IgD-negative memory B cell (primary cell): ENCODE data around the gene SYTL4. TPM values are rescaled to one million over a fixed set of nuclear protein-coding genes. Genes with fewer than 3 reads are reported as not detected.

Experiments
- H3K27ac Mint-ChIP-seq, 3 donors: one replicate each; pipeline ENCODE4 v1.8.0; 2020 to 2022; ENCODE audit warnings: mild to moderate bottlenecking in 3 of 3, mixed read lengths in 3 of 3, moderate library complexity in 1 of 3
- H3K27me3 Mint-ChIP-seq: one replicate; pipeline ENCODE4 v1.8.0; 2021; ENCODE audit warnings: mixed read lengths
- H3K36me3 Mint-ChIP-seq: one replicate; pipeline ENCODE4 v1.8.0; 2020; ENCODE audit warnings: mild to moderate bottlenecking, mixed read lengths
- H3K4me1 Mint-ChIP-seq, 3 donors: one replicate each; pipeline ENCODE4 v1.8.0; 2020 to 2022; ENCODE audit warnings: mixed read lengths in 3 of 3, mild to moderate bottlenecking in 1 of 3
- H3K4me3 Mint-ChIP-seq, 4 donors: one replicate each; pipeline ENCODE4 v1.8.0; 2020 to 2022; ENCODE audit warnings: mild to moderate bottlenecking in 4 of 4, mixed read lengths in 4 of 4, moderate library complexity in 3 of 4
- H3K9me3 Mint-ChIP-seq, 3 donors: one replicate each; pipeline ENCODE4 v1.8.0; 2020 to 2021; ENCODE audit warnings: mixed read lengths in 3 of 3, mild to moderate bottlenecking in 1 of 3
- polyA plus RNA-seq: library from polyadenylated mRNA; unstranded; fragments of 300-500 nt; fragmentation: Illumina TruSeq; gene quantifications from one replicate; pipeline ENCODE4 v1.2.3, GENCODE V29; 2021

The SYTL4 gene
- polyA plus RNA-seq, 1 donor from 2014 or later = 0.11 TPM

GRCh38 chrX:100710816-100711215, 21.1 kb downstream of the SYTL4 start:
- no peaks in the 10 kb centered on the region for H3K9me3 Mint-ChIP-seq
- no peak overlapping the region for H3K27ac Mint-ChIP-seq
- no peak overlapping the region for H3K4me3 Mint-ChIP-seq
- peaks cover 5% of the 10 kb centered on the region for H3K27me3 Mint-ChIP-seq
- no peaks in the 10 kb centered on the region for H3K36me3 Mint-ChIP-seq
- no peaks in the 10 kb centered on the region for H3K4me1 Mint-ChIP-seq

- H3K36me3 Mint-ChIP-seq = no peaks in the 10 kb centered on the region
- peaks cover 12% of the 10 kb centered on the region for H3K27me3 Mint-ChIP-seq
- no peaks in the 10 kb centered on the region for H3K9me3 Mint-ChIP-seq
- H3K4me3 Mint-ChIP-seq = no peak overlapping the region
- no peaks in the 10 kb centered on the region for H3K4me1 Mint-ChIP-seq
- no peak overlapping the region for H3K27ac Mint-ChIP-seq
These were observed 27.2 kb downstream of the SYTL4 start for GRCh38 chrX:100704581-100705203.

- Mint-ChIP-seq H3K27me3 (peaks cover 11% of the 10 kb centered on the region), H3K9me3 (no peaks in the 10 kb centered on the region)
These were observed 31.1 kb downstream of the SYTL4 start for GRCh38 chrX:100700809-100701208.

GRCh38 chrX:100698551-100698950, 33.4 kb downstream of the SYTL4 start:
- Mint-ChIP-seq H3K9me3 (no peaks in the 10 kb centered on the region), H3K27ac (peak overlapping the region; percentile 1 to 18 (median 5)), H3K4me3 (peak overlapping the region in 3 of 4 donors; percentile 15 to 74 (median 16)), H3K36me3 (no peaks in the 10 kb centered on the region), H3K4me1 (peaks cover 3 to 10% (median 7%) of the 10 kb centered on the region in 3 donors), H3K27me3 (peaks cover 8% of the 10 kb centered on the region)

More at GRCh38 chrX:100700809-100701208, 31.1 kb downstream of the SYTL4 start:
- H3K4me1 Mint-ChIP-seq = peaks cover 3 to 10% (median 7%) of the 10 kb centered on the region in 3 donors
- no peaks in the 10 kb centered on the region for H3K36me3 Mint-ChIP-seq
- no peak overlapping the region for H3K27ac Mint-ChIP-seq
- no peak overlapping the region for H3K4me3 Mint-ChIP-seq

GRCh38 chrX:100696699-100697351, 35.1 kb downstream of the SYTL4 start:
- Mint-ChIP-seq H3K9me3 (no peaks in the 10 kb centered on the region), H3K27me3 (peaks cover 14% of the 10 kb centered on the region), H3K4me3 (no peak overlapping the region), H3K27ac (no peak overlapping the region), H3K4me1 (peaks cover 5 to 10% (median 7%) of the 10 kb centered on the region in 3 donors), H3K36me3 (peaks cover 1% of the 10 kb centered on the region)

GRCh38 chrX:100695991-100696390, 35.9 kb downstream of the SYTL4 start:
- H3K4me3 Mint-ChIP-seq = no peak overlapping the region
- H3K27me3 Mint-ChIP-seq = peaks cover 12% of the 10 kb centered on the region
- H3K9me3 Mint-ChIP-seq = no peaks in the 10 kb centered on the region

GRCh38 chrX:100695302-100695701, 36.6 kb downstream of the SYTL4 start:
- H3K36me3 Mint-ChIP-seq = peaks cover 1% of the 10 kb centered on the region
- peaks cover 10% of the 10 kb centered on the region for H3K27me3 Mint-ChIP-seq
- no peak overlapping the region for H3K27ac Mint-ChIP-seq
- H3K9me3 Mint-ChIP-seq = no peaks in the 10 kb centered on the region
- H3K4me1 Mint-ChIP-seq = peaks cover 6 to 10% (median 7%) of the 10 kb centered on the region in 3 donors
- no peak overlapping the region for H3K4me3 Mint-ChIP-seq

More at GRCh38 chrX:100695991-100696390, 35.9 kb downstream of the SYTL4 start:
- Mint-ChIP-seq H3K27ac (no peak overlapping the region), H3K4me1 (peaks cover 6 to 10% (median 7%) of the 10 kb centered on the region in 3 donors), H3K36me3 (peaks cover 1% of the 10 kb centered on the region)

GRCh38 chrX:100687546-100687945, 44.4 kb downstream of the SYTL4 start:
- Mint-ChIP-seq H3K27ac (peak overlapping the region in 1 of 3 donors; percentile 79), H3K4me3 (peak overlapping the region in 2 of 4 donors; percentile 52 to 63), H3K36me3 (no peaks in the 10 kb centered on the region), H3K27me3 (peaks cover 4% of the 10 kb centered on the region), H3K4me1 (peaks cover 21 to 26% (median 21%) of the 10 kb centered on the region in 3 donors), H3K9me3 (no peaks in the 10 kb centered on the region)

GRCh38 chrX:100687128-100687527, 44.8 kb downstream of the SYTL4 start:
- no peaks in the 10 kb centered on the region for H3K36me3 Mint-ChIP-seq
- peak overlapping the region in 2 of 4 donors; percentile 9 to 63 for H3K4me3 Mint-ChIP-seq
- peaks cover 21 to 26% (median 21%) of the 10 kb centered on the region in 3 donors for H3K4me1 Mint-ChIP-seq
- H3K27ac Mint-ChIP-seq = peak overlapping the region in 1 of 3 donors; percentile 79
- peaks cover 2% of the 10 kb centered on the region for H3K27me3 Mint-ChIP-seq
- no peaks in the 10 kb centered on the region for H3K9me3 Mint-ChIP-seq

- Mint-ChIP-seq H3K4me3 (no peak overlapping the region), H3K27ac (no peak overlapping the region)
These were observed 46.0 kb downstream of the SYTL4 start for GRCh38 chrX:100685997-100686305.

GRCh38 chrX:100685284-100685996, 46.5 kb downstream of the SYTL4 start:
- H3K4me3 Mint-ChIP-seq = no peak overlapping the region
- H3K4me1 Mint-ChIP-seq = peaks cover 21 to 23% (median 21%) of the 10 kb centered on the region in 3 donors

More at GRCh38 chrX:100685997-100686305, 46.0 kb downstream of the SYTL4 start:
- Mint-ChIP-seq H3K27me3 (peaks cover 2% of the 10 kb centered on the region), H3K4me1 (peaks cover 21 to 23% (median 21%) of the 10 kb centered on the region in 3 donors), H3K9me3 (no peaks in the 10 kb centered on the region), H3K36me3 (no peaks in the 10 kb centered on the region)

GRCh38 chrX:100682939-100683338, 49.0 kb downstream of the SYTL4 start:
- Mint-ChIP-seq H3K36me3 (no peaks in the 10 kb centered on the region), H3K4me1 (peaks cover 15 to 18% (median 17%) of the 10 kb centered on the region in 3 donors), H3K4me3 (no peak overlapping the region), H3K9me3 (no peaks in the 10 kb centered on the region), H3K27me3 (peaks cover 7% of the 10 kb centered on the region), H3K27ac (no peak overlapping the region)

More at GRCh38 chrX:100685284-100685996, 46.5 kb downstream of the SYTL4 start:
- Mint-ChIP-seq H3K9me3 (no peaks in the 10 kb centered on the region), H3K27ac (no peak overlapping the region), H3K36me3 (no peaks in the 10 kb centered on the region), H3K27me3 (peaks cover 3% of the 10 kb centered on the region)

- Mint-ChIP-seq H3K4me3 (no peak overlapping the region), H3K36me3 (no peaks in the 10 kb centered on the region), H3K4me1 (peaks cover 4 to 5% (median 5%) of the 10 kb centered on the region in 3 donors), H3K27me3 (peaks cover 5% of the 10 kb centered on the region), H3K9me3 (no peaks in the 10 kb centered on the region), H3K27ac (no peak overlapping the region)
These were observed 50.3 kb downstream of the SYTL4 start for GRCh38 chrX:100681599-100681998.

- H3K4me3 Mint-ChIP-seq = peak overlapping the region in 1 of 4 donors; percentile 0
- H3K27ac Mint-ChIP-seq = no peak overlapping the region
- H3K4me1 Mint-ChIP-seq = peaks cover 1 to 2% (median 1%) of the 10 kb centered on the region in 3 donors
- no peaks in the 10 kb centered on the region for H3K36me3 Mint-ChIP-seq
- H3K27me3 Mint-ChIP-seq = peaks cover 5% of the 10 kb centered on the region
- no peaks in the 10 kb centered on the region for H3K9me3 Mint-ChIP-seq
These were observed 51.2 kb downstream of the SYTL4 start for GRCh38 chrX:100680756-100681155.

GRCh38 chrX:100677611-100678181, 54.2 kb downstream of the SYTL4 start:
- Mint-ChIP-seq H3K4me1 (peaks cover 11 to 12% (median 11%) of the 10 kb centered on the region in 3 donors), H3K36me3 (no peaks in the 10 kb centered on the region), H3K27me3 (peaks cover 5% of the 10 kb centered on the region), H3K27ac (no peak overlapping the region), H3K9me3 (no peaks in the 10 kb centered on the region), H3K4me3 (no peak overlapping the region)
